Amniotic stem cell (primary cell): ENCODE results near the gene EFNA2.
"Not testable (repeated sequence)": the region's sequence is repeated elsewhere in the genome, so short reads cannot be mapped to it uniquely, and the experiment has no call there.

ENCODE experiments used
- DNase-seq: peaks from one replicate; lab custom pipeline; 2025; lab: John Stamatoyannopoulos, UW

Gene EFNA2

GRCh38 chr19:1298235-1298634 lies 12.6 kb downstream of the EFNA2 start:
- DNase-seq: no peak

GRCh38 chr19:1299801-1300200 lies 14.1 kb downstream of the EFNA2 start:
- no peak for DNase-seq

GRCh38 chr19:1300744-1301490 lies 15.2 kb downstream of the EFNA2 start:
- DNase-seq: no peak

- DNase-seq: no peak
Measured at GRCh38 chr19:1302533-1303239, 17.0 kb downstream of the EFNA2 start.

GRCh38 chr19:1304197-1304924 lies 18.7 kb downstream of the EFNA2 start:
- no peak for DNase-seq

GRCh38 chr19:1305354-1305753 lies 19.7 kb downstream of the EFNA2 start:
- not testable (repeated sequence) for DNase-seq

GRCh38 chr19:1307320-1307719 lies 21.6 kb downstream of the EFNA2 start:
- no peak for DNase-seq

GRCh38 chr19:1307755-1308303 lies 22.2 kb downstream of the EFNA2 start:
- DNase-seq: no peak

GRCh38 chr19:1308718-1309117 lies 23.0 kb downstream of the EFNA2 start:
- no peak for DNase-seq

GRCh38 chr19:1309977-1310852 lies 24.5 kb downstream of the EFNA2 start:
- DNase-seq: no peak

- no peak for DNase-seq
Measured at GRCh38 chr19:1310853-1311180, 25.1 kb downstream of the EFNA2 start.

GRCh38 chr19:1311543-1312091 lies 25.9 kb downstream of the EFNA2 start:
- no peak for DNase-seq

GRCh38 chr19:1312767-1313694 lies 27.4 kb downstream of the EFNA2 start:
- DNase-seq: peak; percentile 9

GRCh38 chr19:1313695-1314613 lies 28.3 kb downstream of the EFNA2 start:
- DNase-seq: no peak

GRCh38 chr19:1315470-1316166 lies 29.9 kb downstream of the EFNA2 start:
- peak; percentile 9 for DNase-seq

GRCh38 chr19:1316466-1316865 lies 30.8 kb downstream of the EFNA2 start:
- DNase-seq: no peak

- DNase-seq: no peak
Measured at GRCh38 chr19:1317274-1318003, 31.8 kb downstream of the EFNA2 start.
